ENCODE measurements around the gene SIGLEC12. TPM values are rescaled to one million over a fixed set of nuclear protein-coding genes. Genes with fewer than 3 reads are reported as not detected.

The SIGLEC12 gene
- total RNA-seq, 1 donor from 2014 or later = 1.1 TPM

GRCh38 chr19:51460164-51460992 lies 41.2 kb downstream of the SIGLEC12 start:
- intact Hi-C loops (cut with micrococcal nuclease) = no loop called here

GRCh38 chr19:51458899-51459505 lies 42.6 kb downstream of the SIGLEC12 start:
- intact Hi-C loops (cut with micrococcal nuclease) = no loop called here

GRCh38 chr19:51458051-51458645 lies 43.5 kb downstream of the SIGLEC12 start, which contains the start of gene SIGLEC8:
TSS of gene SIGLEC8 (minus strand) at chr19:51458454. CDS start at chr19:51458387, 67 bp downstream.
- intact Hi-C loops (cut with micrococcal nuclease) = no loop called here

- intact Hi-C loops (cut with micrococcal nuclease) = no loop called here
Measured at GRCh38 chr19:51457351-51458013, 44.1 kb downstream of the SIGLEC12 start.

- intact Hi-C loops (cut with micrococcal nuclease) = no loop called here
Measured at GRCh38 chr19:51456541-51457290, 44.9 kb downstream of the SIGLEC12 start.

GRCh38 chr19:51450730-51451307 lies 50.8 kb downstream of the SIGLEC12 start:
- intact Hi-C loops (cut with micrococcal nuclease) = no loop called here

GRCh38 chr19:51448411-51449016 lies 53.1 kb downstream of the SIGLEC12 start:
- intact Hi-C loops (cut with micrococcal nuclease) = loop anchor here (10.0 kb wide), 1 partner anchor 284 kb away; no protein-coding TSS in a partner anchor

GRCh38 chr19:51448011-51448410 lies 53.6 kb downstream of the SIGLEC12 start:
- intact Hi-C loops (cut with micrococcal nuclease) = loop anchor here (10.0 kb wide), 1 partner anchor 283 kb away; no protein-coding TSS in a partner anchor

GRCh38 chr19:51447510-51447909 lies 54.1 kb downstream of the SIGLEC12 start:
- intact Hi-C loops (cut with micrococcal nuclease) = loop anchor here (10.0 kb wide), 1 partner anchor 283 kb away; no protein-coding TSS in a partner anchor

- intact Hi-C loops (cut with micrococcal nuclease) = loop anchor here (1.0 to 10.0 kb wide), 3 partner anchors 47 to 277 kb away; partner anchors contain the start of gene ETFB
Measured at GRCh38 chr19:51441410-51442390, 59.9 kb downstream of the SIGLEC12 start.

Other genes with a start within 250 kb of the SIGLEC12 start
- gene IGLON5, start 190.2 kb downstream of the SIGLEC12 start, total RNA-seq = not detected in 2 replicates
- 2.0 and 2.4 TPM in 2 replicates for gene VSIG10L, start 159.7 kb downstream of the SIGLEC12 start, total RNA-seq
- gene ETFB, start 135.4 kb downstream of the SIGLEC12 start, total RNA-seq = 125 and 134 TPM in 2 replicates
- 5.1 and 5.7 TPM in 2 replicates for gene CLDND2, start 132.8 kb downstream of the SIGLEC12 start, total RNA-seq
- 135 and 136 TPM in 2 replicates for gene NKG7, start 129.1 kb downstream of the SIGLEC12 start, total RNA-seq
- 0.18 TPM in 1 of 2 replicates, not detected in the other for gene LIM2, start 113.8 kb downstream of the SIGLEC12 start, total RNA-seq
- not detected in 2 replicates for gene C19orf84, start 111.2 kb downstream of the SIGLEC12 start, total RNA-seq
- gene SIGLEC10, start 84.2 kb downstream of the SIGLEC12 start, total RNA-seq = 4.8 and 5.0 TPM in 2 replicates
- gene SIGLEC8, start 43.3 kb downstream of the SIGLEC12 start, total RNA-seq = not detected in 2 replicates
- gene CEACAM18, start 23.3 kb downstream of the SIGLEC12 start, total RNA-seq = not detected in 2 replicates
- gene SIGLEC6, start 29.9 kb upstream of the SIGLEC12 start, total RNA-seq = 1.2 and 2.0 TPM in 2 replicates
- gene ZNF175, start 69.5 kb upstream of the SIGLEC12 start, total RNA-seq = 10.2 and 12.0 TPM in 2 replicates
- gene SIGLEC5, start 128.6 kb upstream of the SIGLEC12 start, total RNA-seq = not detected in 2 replicates
- not detected in 2 replicates for gene SIGLEC14, start 145.0 kb upstream of the SIGLEC12 start, total RNA-seq
- gene SPACA6, start 191.5 kb upstream of the SIGLEC12 start, total RNA-seq = 3.5 and 7.6 TPM in 2 replicates
- gene HAS1, start 222.2 kb upstream of the SIGLEC12 start, total RNA-seq = not detected in 2 replicates